K562 (cell line): ENCODE results near the gene ADK. TPM values are rescaled to one million over a fixed set of nuclear protein-coding genes. Genes with fewer than 3 reads are reported as not detected.

ENCODE experiments used
- BHLHE40 ChIP-seq: IDR thresholded peaks from 2 replicates; pipeline ENCODE4 v1.6.1; 2011; ENCODE audit warnings: low read length, improper control_type of control experiment
- DACH1 ChIP-seq: fragments of 450-650 bp; IDR thresholded peaks from 2 replicates; pipeline ENCODE4 v1.6.1; 2018; ENCODE audit not compliant: partially characterized antibody
- DLX4 ChIP-seq: fragments of 250-450 bp; sonication (Bioruptor Pico); IDR thresholded peaks from 2 replicates; pipeline ENCODE4 v1.6.1; 2021; ENCODE audit warnings: mild to moderate bottlenecking
- DMBX1 ChIP-seq: fragments of 250-450 bp; sonication (Bioruptor Pico); IDR thresholded peaks from 2 replicates; pipeline ENCODE4 v1.8.0; 2022; ENCODE audit warnings: inconsistent platforms, mild to moderate bottlenecking, moderate library complexity, borderline replicate concordance
- ELK3 ChIP-seq: fragments of 450-650 bp; formaldehyde crosslinking; IDR thresholded peaks from 2 replicates; pipeline ENCODE4 v1.4.0; 2020; ENCODE audit warnings: mild to moderate bottlenecking
- ESRRA ChIP-seq: fragments of 450-650 bp; IDR thresholded peaks from 2 replicates; pipeline ENCODE4 v1.6.1; 2014; ENCODE audit warnings: low read depth, mild to moderate bottlenecking, moderate library complexity, borderline replicate concordance
- FOXK1 ChIP-seq: sonication (generic); formaldehyde crosslinking; IDR thresholded peaks from 2 replicates; pipeline ENCODE4 v1.8.0; 2022; ENCODE audit warnings: missing genetic modification reagents, mild to moderate bottlenecking, borderline replicate concordance
- FOXM1 ChIP-seq, 2 experiments: fragments of 450-650 bp in 1 of 2; sonication (generic) in 1 of 2; formaldehyde crosslinking in 1 of 2; IDR thresholded peaks; 2 replicates each; pipeline versions ENCODE4 v1.6.1 to v1.9.0; 2017 to 2022; ENCODE audit warnings: low read depth in 2 of 2, mild to moderate bottlenecking in 2 of 2, missing genetic modification reagents in 1 of 2, moderate library complexity in 1 of 2
- HDAC1 ChIP-seq, 2 experiments: fragments of 450-650 bp; IDR thresholded peaks; 2 replicates each; pipeline ENCODE4 v1.6.1; 2016 to 2017; ENCODE audit warnings: inconsistent platforms in 1 of 2, mild to moderate bottlenecking in 1 of 2, moderate library complexity in 1 of 2
- KLF16 ChIP-seq: IDR thresholded peaks from 2 replicates; pipeline ENCODE4 v1.6.1; 2016; ENCODE audit warnings: antibody characterized with exemption
- MCM3 ChIP-seq: fragments of 450-650 bp; IDR thresholded peaks from 2 replicates; pipeline ENCODE4 v1.6.1; 2016
- MTA3 ChIP-seq: fragments of 450-650 bp; formaldehyde crosslinking; IDR thresholded peaks from 2 replicates; pipeline ENCODE4 v1.6.1; 2017; ENCODE audit warnings: mild to moderate bottlenecking, borderline replicate concordance
- MXI1 ChIP-seq: IDR thresholded peaks from 2 replicates; pipeline ENCODE4 v1.6.1; 2011; ENCODE audit warnings: low read depth, mild to moderate bottlenecking, improper control_type of control experiment, low read length
- NFXL1 ChIP-seq: fragments of 450-650 bp; formaldehyde crosslinking; IDR thresholded peaks from 2 replicates; pipeline ENCODE4 v1.4.0; 2021; ENCODE audit warnings: mild to moderate bottlenecking
- NUFIP1 ChIP-seq: fragments of 450-650 bp; IDR thresholded peaks from 2 replicates; pipeline ENCODE4 v1.6.1; 2018; ENCODE audit not compliant: partially characterized antibody
- POLR2B ChIP-seq: fragments of 450-650 bp; IDR thresholded peaks from 2 replicates; pipeline ENCODE4 v1.6.1; 2018; ENCODE audit warnings: low read depth; ENCODE audit not compliant: partially characterized antibody
- PTRF ChIP-seq: fragments of 450-650 bp; IDR thresholded peaks from 2 replicates; pipeline ENCODE4 v1.6.1; 2016; ENCODE audit warnings: mild to moderate bottlenecking, missing genetic modification characterization, missing compliant biosample characterization
- RBM15 ChIP-seq: fragments of 200-400 bp; formaldehyde crosslinking; IDR thresholded peaks from 2 replicates; pipeline ENCODE4 v1.6.1; 2018; ENCODE audit warnings: mild to moderate bottlenecking, low read length, moderate library complexity; ENCODE audit not compliant: insufficient read depth
- RBM17 ChIP-seq: fragments of 200-400 bp; formaldehyde crosslinking; IDR thresholded peaks from 2 replicates; pipeline ENCODE4 v1.6.1; 2017; ENCODE audit warnings: low read depth, mild to moderate bottlenecking, low read length, borderline replicate concordance
- RHOXF2B ChIP-seq: fragments of 250-450 bp; sonication (Bioruptor Pico); conservative IDR thresholded peaks from 2 replicates; pipeline ENCODE4 v1.5.1; 2021
- RNF2 ChIP-seq: sonication (generic); IDR thresholded peaks from 2 replicates; pipeline ENCODE4 v1.6.1; 2016
- STAT6 ChIP-seq: sonication (generic); formaldehyde crosslinking; IDR thresholded peaks from 2 replicates; pipeline ENCODE4 v1.8.1; 2023; ENCODE audit warnings: mild to moderate bottlenecking, missing genetic modification reagents
- TBL1XR1 ChIP-seq, 2 experiments: IDR thresholded peaks; 2 replicates each; pipeline ENCODE4 v1.6.1; 2012; ENCODE audit warnings: improper control_type of control experiment in 2 of 2, low read length in 2 of 2, mild to moderate bottlenecking in 1 of 2
- ZNF395 ChIP-seq: fragments of 200-800 bp; sonication (Bioruptor generic); IDR thresholded peaks from 2 replicates; pipeline ENCODE4 v1.6.1; 2017; ENCODE audit warnings: missing genetic modification characterization, missing compliant biosample characterization
- polyA plus RNA-seq, 8 experiments: library from polyadenylated mRNA; depleted of rRNA in 4 of 8; stranded (reverse) in 5 of 8; unstranded in 3 of 8; fragments of >200 nt; fragmentation: Nextera tagmentation in 2 of 8; fragmentation: Illumina TruSeq in 1 of 8; extraction: Ambion mirVana in 2 of 8; extraction: Trizol in 1 of 8; gene quantifications; 2 replicates each; pipeline versions ENCODE4 v1.2.1 to v1.2.3, GENCODE V29; 2011 to 2014; ENCODE audit warnings: inconsistent platforms in 1 of 8, missing spikeins in 1 of 8
- total RNA-seq, 7 experiments: library from RNA; depleted of rRNA in 6 of 7; stranded (reverse); fragments of >200 nt in 6 of 7; fragmentation: Illumina TruSeq in 2 of 7; extraction: Trizol in 2 of 7; gene quantifications; 2 replicates each; pipeline versions ENCODE4 v1.2.1 to v1.2.3, GENCODE V29; 2011 to 2021; ENCODE audit warnings: low replicate concordance in 1 of 7

The ADK gene
- total and polyA plus RNA-seq, 9 of the 15 experiments (the other 6 are each of a cell fraction or from before 2014, with no cell fraction given) = 54.2 to 97.8 (median 73.6) TPM

- TF ChIP-seq MXI1 = peak; percentile 95
- TF ChIP-seq DLX4 = no peak
- peak; percentile 64; the same call in 1 of the 2 replicates for TF ChIP-seq STAT6 (CRISPR knock-in tag)
- no peak for TF ChIP-seq DMBX1
- TF ChIP-seq POLR2B = peak; percentile 71
- TF ChIP-seq HDAC1 (IDR thresholded peaks at IDR 0.05) = peak in 1 of 2 experiments; percentile 100; a peak in 2 of 4 replicates
- TF ChIP-seq BHLHE40 = no peak
- TF ChIP-seq FOXM1 (IDR thresholded peaks at IDR 0.05; ENCODE audit: low read depth) = no peak
- peak; percentile 85; the same call in 1 of the 2 replicates for TF ChIP-seq FOXM1 (CRISPR knock-in tag; IDR thresholded peaks at IDR 0.05; ENCODE audit: low read depth)
- no peak for TF ChIP-seq RBM17
- peak; percentile 61 for TF ChIP-seq ESRRA
- TF ChIP-seq TBL1XR1 (IDR thresholded peaks at IDR 0.05; ENCODE audit: low read length in 2 of 2) = peak in 1 of 2 experiments; percentile 12; a peak in 1 of 4 replicates
- no peak for TF ChIP-seq RBM15
- TF ChIP-seq NFXL1 (CRISPR knock-in tag) = no peak
- TF ChIP-seq KLF16 = no peak
- no peak for TF ChIP-seq DACH1
- no peak for TF ChIP-seq NUFIP1
- peak; percentile 95 for TF ChIP-seq MTA3
- TF ChIP-seq RHOXF2B (CRISPR knock-in tag) = no peak
- TF ChIP-seq ZNF395 (CRISPR knock-in tag) = no peak
- TF ChIP-seq RNF2 = 0 out of 2 replicates have a peak, but pooled peaks have one; percentile 28
- no peak for TF ChIP-seq MCM3
- TF ChIP-seq ELK3 (CRISPR knock-in tag) = no peak
- TF ChIP-seq PTRF = no peak
- peak; percentile 83 for TF ChIP-seq FOXK1 (CRISPR knock-in tag)
Measured at GRCh38 chr10:74150990-74151878, at the start of gene ADK (continued).
